ENCODE data around the gene CLK4.

CLK4 gene

DNA sequence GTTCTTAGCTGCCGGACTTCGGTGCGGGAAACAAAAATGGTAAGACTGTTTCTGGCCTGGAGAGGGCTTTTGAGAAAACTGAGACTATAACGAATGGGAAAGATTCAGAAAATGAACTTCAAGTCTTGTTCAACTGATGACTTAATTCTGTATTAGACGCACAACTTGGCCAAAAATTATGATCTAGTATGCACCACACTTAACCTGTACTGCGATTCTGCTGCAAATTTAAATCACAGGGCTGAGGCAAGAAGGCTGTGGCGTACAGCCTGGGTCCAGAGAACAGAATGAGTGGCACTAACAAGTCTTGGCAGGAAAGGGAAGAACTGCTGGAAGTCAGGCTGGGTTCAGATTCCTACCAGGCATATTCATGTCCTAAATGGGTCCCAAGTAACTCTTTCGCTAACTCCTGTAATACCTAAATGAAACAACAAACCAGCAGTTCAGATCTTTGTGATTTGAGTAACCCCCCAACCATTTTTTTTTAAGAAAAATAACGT lies 35.9 kb downstream of the CLK4 start:
- no peak overlapping the region for H2BK120ac ChIP-seq (ENCODE audit: low read depth, low read length)
- H3K36me3 ChIP-seq (replicated peaks in 1 of 2; ENCODE audit: control insufficient read depth in 2 of 2, insufficient read depth in 2 of 2, low read length in 2 of 2) = no peaks in the 10 kb centered on the region
- H3K4me3 ChIP-seq (ENCODE audit: low read length in 2 of 2) = no peak overlapping the region
- WGBS, 2 donors (ENCODE audit: extremely low coverage in 2 of 2, insufficient read length in 2 of 2, insufficient replicate concordance in 1 of 2) = no CpG with 5 or more reads among the region's 9 CpGs
- H2BK15ac ChIP-seq (ENCODE audit: low read length) = no peak overlapping the region
- H4K8ac ChIP-seq (ENCODE audit: low read depth, low read length) = no peak overlapping the region
- H3K4me1 ChIP-seq (ENCODE audit: control insufficient read depth in 2 of 2, insufficient read depth in 1 of 2, low read depth in 1 of 2, low read length in 2 of 2) = peaks cover 6 to 18% of the 10 kb centered on the region in 2 donors
- no peak overlapping the region for H2BK5ac ChIP-seq (ENCODE audit: low read length)
- H2AFZ ChIP-seq (ENCODE audit: low read length) = peak overlapping the region; percentile 97
- no peak overlapping the region for H3K9ac ChIP-seq (ENCODE audit: low read depth, low read length, poor library complexity)
- DNase-seq (ENCODE audit: low spot score) = no peak
- no peak overlapping the region for H3K4me2 ChIP-seq (ENCODE audit: insufficient read depth, low read length, poor library complexity, severe bottlenecking)
- H3K9me3 ChIP-seq (replicated peaks in 1 of 2; ENCODE audit: control insufficient read depth in 2 of 2, insufficient read depth in 1 of 2, low read depth in 1 of 2, low read length in 2 of 2) = peaks cover 0 to 13% of the 10 kb centered on the region in 2 donors
- no peak overlapping the region for H2AK5ac ChIP-seq (ENCODE audit: low read depth, low read length)
- no peaks in the 10 kb centered on the region for H3K79me1 ChIP-seq (ENCODE audit: low read depth, low read length)
- no peak overlapping the region for H3K18ac ChIP-seq (ENCODE audit: low read length)
- H2BK12ac ChIP-seq (ENCODE audit: low read length) = no peak overlapping the region
- no peak overlapping the region for H4K91ac ChIP-seq (ENCODE audit: low read depth, low read length, poor library complexity)
- H3K14ac ChIP-seq (ENCODE audit: low read length) = no peak overlapping the region
- H3K4ac ChIP-seq (ENCODE audit: low read length) = no peak overlapping the region
- peaks cover 0 to 25% (median 8%) of the 10 kb centered on the region in 3 experiments for H3K27me3 ChIP-seq (ENCODE audit: control insufficient read depth in 3 of 3, insufficient read depth in 3 of 3, low read depth in 1 of 3, low read length in 3 of 3)
- no peak overlapping the region for H3K27ac ChIP-seq (replicated peaks; ENCODE audit: low read length)
- no peak overlapping the region for H3K23ac ChIP-seq (ENCODE audit: low read depth, low read length, poor library complexity)

- peak within 1 kb of the TSS; percentile 92 for H3K18ac ChIP-seq (ENCODE audit: low read length)
- H3K14ac ChIP-seq (ENCODE audit: low read length) = no peak within 1 kb of the TSS
- no peak within 1 kb of the TSS for H2BK15ac ChIP-seq (ENCODE audit: low read length)
- no CpG with 5 or more reads among the region's 78 CpGs for WGBS, 2 donors (ENCODE audit: extremely low coverage in 2 of 2, insufficient read length in 2 of 2, insufficient replicate concordance in 1 of 2)
- peak within 1 kb of the TSS; percentile 65 to 78 for H3K4me3 ChIP-seq (ENCODE audit: low read length in 2 of 2)
- H3K27me3 ChIP-seq (ENCODE audit: control insufficient read depth in 3 of 3, insufficient read depth in 3 of 3, low read depth in 1 of 3, low read length in 3 of 3) = peaks cover 0 to 25% (median 8%) of the 10 kb centered on the region in 3 experiments
- peak; percentile 62 for DNase-seq (ENCODE audit: low spot score)
- no peak within 1 kb of the TSS for H4K8ac ChIP-seq (ENCODE audit: low read depth, low read length)
- H3K79me1 ChIP-seq (ENCODE audit: low read depth, low read length) = peaks cover 2% of the 10 kb centered on the region
- H2BK12ac ChIP-seq (ENCODE audit: low read length) = no peak within 1 kb of the TSS
- H2BK5ac ChIP-seq (ENCODE audit: low read length) = peak within 1 kb of the TSS; percentile 15
- H2AFZ ChIP-seq (ENCODE audit: low read length) = peak within 1 kb of the TSS; percentile 97
- H3K36me3 ChIP-seq (replicated peaks in 1 of 2; ENCODE audit: control insufficient read depth in 2 of 2, insufficient read depth in 2 of 2, low read length in 2 of 2) = no peaks in the 10 kb centered on the region
- peaks cover 2 to 9% of the 10 kb centered on the region in 2 donors for H3K9me3 ChIP-seq (replicated peaks in 1 of 2; ENCODE audit: control insufficient read depth in 2 of 2, insufficient read depth in 1 of 2, low read depth in 1 of 2, low read length in 2 of 2)
- H3K23ac ChIP-seq (ENCODE audit: low read depth, low read length, poor library complexity) = peak within 1 kb of the TSS; percentile 96
- H3K9ac ChIP-seq (ENCODE audit: low read depth, low read length, poor library complexity) = peak within 1 kb of the TSS; percentile 85
- peak within 1 kb of the TSS; percentile 91 for H3K4me2 ChIP-seq (ENCODE audit: insufficient read depth, low read length, poor library complexity, severe bottlenecking)
- H3K4me1 ChIP-seq (ENCODE audit: control insufficient read depth in 2 of 2, insufficient read depth in 1 of 2, low read depth in 1 of 2, low read length in 2 of 2) = peaks cover 6 to 18% of the 10 kb centered on the region in 2 donors
- peak within 1 kb of the TSS; percentile 8 for H3K4ac ChIP-seq (ENCODE audit: low read length)
- no peak within 1 kb of the TSS for H2AK5ac ChIP-seq (ENCODE audit: low read depth, low read length)
- H2BK120ac ChIP-seq (ENCODE audit: low read depth, low read length) = no peak within 1 kb of the TSS
- no peak within 1 kb of the TSS for H4K91ac ChIP-seq (ENCODE audit: low read depth, low read length, poor library complexity)
- H3K27ac ChIP-seq (replicated peaks; ENCODE audit: low read length) = no peak within 1 kb of the TSS
Observed at GRCh38 chr5:178590141-178590923, 36.5 kb downstream of the CLK4 start, which contains the start of gene COL23A1. TSS of gene COL23A1 (minus strand) at chr5:178590393.

GRCh38 chr5:178589180-178590140 lies 37.4 kb downstream of the CLK4 start:
- H3K4me2 ChIP-seq (ENCODE audit: insufficient read depth, low read length, poor library complexity, severe bottlenecking) = peak overlapping the region; percentile 91
- no peak overlapping the region for H2BK120ac ChIP-seq (ENCODE audit: low read depth, low read length)
- no peak overlapping the region for H2BK15ac ChIP-seq (ENCODE audit: low read length)
- H3K4me1 ChIP-seq (ENCODE audit: control insufficient read depth in 2 of 2, insufficient read depth in 1 of 2, low read depth in 1 of 2, low read length in 2 of 2) = peaks cover 6 to 18% of the 10 kb centered on the region in 2 donors
- peak overlapping the region; percentile 15 for H2BK5ac ChIP-seq (ENCODE audit: low read length)
- peak overlapping the region; percentile 97 for H2AFZ ChIP-seq (ENCODE audit: low read length)
- H3K4ac ChIP-seq (ENCODE audit: low read length) = peak overlapping the region; percentile 8
- peak; percentile 41 for DNase-seq (ENCODE audit: low spot score)
- H2AK5ac ChIP-seq (ENCODE audit: low read depth, low read length) = no peak overlapping the region
- no peak overlapping the region for H3K14ac ChIP-seq (ENCODE audit: low read length)
- WGBS, 2 donors (ENCODE audit: extremely low coverage in 2 of 2, insufficient read length in 2 of 2, insufficient replicate concordance in 1 of 2) = no CpG with 5 or more reads among the region's 91 CpGs
- H3K9me3 ChIP-seq (replicated peaks in 1 of 2; ENCODE audit: control insufficient read depth in 2 of 2, insufficient read depth in 1 of 2, low read depth in 1 of 2, low read length in 2 of 2) = peaks cover 2 to 4% of the 10 kb centered on the region in 2 donors
- no peak overlapping the region for H3K27ac ChIP-seq (replicated peaks; ENCODE audit: low read length)
- no peak overlapping the region for H4K8ac ChIP-seq (ENCODE audit: low read depth, low read length)
- no peak overlapping the region for H2BK12ac ChIP-seq (ENCODE audit: low read length)
- peak overlapping the region; percentile 92 for H3K18ac ChIP-seq (ENCODE audit: low read length)
- peak overlapping the region; percentile 65 to 78 for H3K4me3 ChIP-seq (ENCODE audit: low read length in 2 of 2)
- H3K23ac ChIP-seq (ENCODE audit: low read depth, low read length, poor library complexity) = peak overlapping the region; percentile 96
- no peak overlapping the region for H4K91ac ChIP-seq (ENCODE audit: low read depth, low read length, poor library complexity)
- H3K27me3 ChIP-seq (ENCODE audit: control insufficient read depth in 3 of 3, insufficient read depth in 3 of 3, low read depth in 1 of 3, low read length in 3 of 3) = peaks cover 0 to 25% (median 8%) of the 10 kb centered on the region in 3 experiments
- H3K36me3 ChIP-seq (replicated peaks in 1 of 2; ENCODE audit: control insufficient read depth in 2 of 2, insufficient read depth in 2 of 2, low read length in 2 of 2) = no peaks in the 10 kb centered on the region
- H3K79me1 ChIP-seq (ENCODE audit: low read depth, low read length) = peaks cover 2% of the 10 kb centered on the region
- H3K9ac ChIP-seq (ENCODE audit: low read depth, low read length, poor library complexity) = peak overlapping the region; percentile 85

Data from neuronal stem cell (in vitro differentiated cells).